Measurements from ENCODE around the gene FBXW5.

Gene FBXW5

DNA sequence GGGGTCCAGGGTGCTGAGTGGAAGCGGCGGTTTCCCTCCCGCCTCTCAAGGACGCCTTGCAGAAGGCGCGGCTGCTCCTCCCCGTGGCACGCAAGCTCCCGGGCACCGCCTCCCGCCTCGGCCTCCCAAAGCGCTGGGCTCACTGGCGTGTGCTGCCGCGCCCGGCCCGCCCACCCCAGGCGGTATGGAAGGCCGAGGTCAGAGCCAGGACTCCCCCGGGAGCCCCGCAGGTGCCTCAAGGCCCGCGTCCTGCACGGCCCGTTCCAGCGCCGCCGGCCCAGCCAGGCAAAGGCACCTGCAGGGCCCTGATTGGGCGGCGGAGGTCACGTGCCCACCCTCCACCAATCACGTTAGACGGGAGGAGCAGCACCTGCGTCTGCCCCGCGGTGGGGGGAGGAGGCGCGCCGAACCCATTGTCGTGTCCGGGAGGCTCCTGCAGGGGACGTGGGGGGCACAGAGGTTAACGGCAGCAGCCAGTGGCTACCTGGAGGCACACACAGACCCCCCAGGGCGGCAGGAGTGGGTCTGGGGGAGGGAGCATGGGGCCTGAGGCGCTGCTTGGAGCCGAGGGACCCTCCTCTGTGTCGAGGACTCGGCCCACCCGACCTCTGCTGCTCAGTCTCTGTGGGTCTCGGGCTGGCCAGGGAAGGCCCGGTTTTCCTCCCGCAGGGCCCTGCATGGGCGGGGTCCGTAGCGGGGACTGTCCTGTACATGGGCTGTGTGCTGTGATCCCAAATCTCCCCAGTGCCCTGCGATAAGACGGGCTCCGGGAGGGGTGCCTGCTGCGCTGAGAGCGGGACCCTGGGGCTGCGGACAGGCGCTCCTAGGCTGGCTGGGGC lies 5.5 kb upstream of the FBXW5 start:
- peak; percentile 91 to 95 for DNase-seq (ENCODE audit: low read depth in 2 of 2)

DNA sequence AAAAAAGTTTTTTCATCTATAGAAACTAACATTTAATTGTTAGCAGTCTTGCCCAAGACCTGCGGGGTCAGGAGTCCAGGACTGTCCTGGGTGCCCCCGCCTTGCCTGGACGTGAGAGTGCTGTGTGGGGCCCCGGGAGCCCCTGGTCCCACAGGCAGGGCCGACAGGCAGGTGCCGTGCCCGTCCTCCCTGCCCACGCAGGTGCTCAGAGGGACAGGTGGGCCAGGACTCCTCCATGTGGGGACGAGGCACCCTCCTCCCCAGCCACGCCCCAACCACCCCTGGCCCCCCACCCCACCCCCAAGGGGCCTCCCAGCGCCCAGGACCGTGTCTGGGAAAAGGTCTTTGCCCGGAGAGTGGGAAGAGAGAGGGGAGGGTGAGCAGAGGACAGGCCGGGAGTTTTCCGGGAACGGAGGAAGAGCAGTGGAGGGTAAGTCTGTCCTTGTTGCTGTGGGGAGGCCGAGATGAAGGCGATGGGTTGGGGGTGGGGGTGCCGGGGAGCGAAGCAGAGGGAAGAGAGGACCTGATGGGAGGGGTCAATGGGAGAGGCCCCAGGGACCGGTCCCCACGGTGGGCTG lies 4.8 kb upstream of the FBXW5 start:
- no peak for DNase-seq (ENCODE audit: low read depth in 2 of 2)

DNA sequence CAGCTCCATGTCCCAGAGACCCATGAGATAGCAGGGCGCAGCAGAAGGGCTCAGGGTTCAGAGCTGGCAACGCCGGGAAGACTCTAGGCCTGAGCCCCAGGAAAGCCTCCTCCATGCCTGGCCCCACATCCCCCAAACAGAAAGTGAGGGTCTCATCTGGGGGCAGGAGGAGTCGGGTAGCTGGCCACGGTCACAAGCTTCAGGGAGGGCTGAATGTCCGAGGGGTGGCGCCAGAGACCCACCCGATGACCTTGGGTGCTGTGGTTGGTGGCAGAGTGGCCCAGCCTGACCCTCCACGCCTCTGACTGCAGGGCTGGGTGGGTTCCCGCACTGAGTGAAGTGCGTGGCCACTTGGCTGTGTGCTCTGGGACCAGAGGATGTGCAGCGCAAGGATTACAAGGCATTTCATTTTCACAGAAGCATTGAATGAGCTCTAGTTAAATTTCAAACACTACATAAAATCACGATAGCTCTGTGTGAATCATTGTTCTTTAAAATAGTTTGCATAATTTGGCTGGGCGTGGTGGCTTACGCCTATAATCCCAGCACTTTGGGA lies 3.5 kb upstream of the FBXW5 start:
- no peak for DNase-seq (ENCODE audit: low read depth in 2 of 2)

DNA sequence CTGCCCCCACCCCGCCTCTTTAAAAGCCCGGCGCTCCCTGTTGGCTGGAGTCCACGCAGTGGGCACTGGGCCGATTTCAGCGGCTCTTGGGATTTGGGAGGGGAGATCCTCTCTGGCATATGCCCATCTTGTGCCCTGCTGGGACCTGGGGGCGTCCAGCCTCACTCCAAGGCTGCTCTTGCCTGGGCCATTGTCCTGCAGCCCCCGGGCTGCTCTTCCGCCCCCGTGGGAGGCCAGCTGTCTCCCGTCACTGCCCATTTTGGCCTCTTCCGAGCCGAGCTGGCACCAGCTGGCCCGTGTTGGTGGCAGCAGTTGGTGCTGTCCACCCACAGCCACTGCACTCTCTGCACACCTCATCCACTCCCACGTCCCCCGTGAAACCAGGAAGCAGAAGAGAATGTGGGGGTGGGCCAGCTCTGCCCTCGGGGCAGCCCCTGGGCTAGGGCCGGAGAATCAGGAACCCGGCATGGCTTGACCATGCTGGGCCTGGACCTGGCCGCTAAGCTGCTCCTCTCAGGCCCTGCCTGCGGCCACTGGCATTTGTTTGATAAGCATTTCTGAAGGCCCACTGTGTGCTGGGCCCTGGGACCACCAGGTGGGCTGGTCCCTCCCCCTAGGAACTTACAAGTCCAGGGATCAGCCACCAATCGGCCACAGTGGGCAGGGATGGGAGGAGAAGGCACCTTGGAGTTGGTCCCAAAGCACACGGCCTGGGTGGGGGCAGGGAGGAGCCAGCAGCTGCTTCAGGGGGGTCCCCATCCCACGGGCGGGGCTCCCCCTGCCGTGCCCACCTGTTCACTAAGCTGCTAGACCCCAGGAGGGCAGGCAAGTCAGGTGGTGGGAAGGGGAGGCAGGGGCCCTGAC lies 2.7 kb upstream of the FBXW5 start:
- no peak for DNase-seq (ENCODE audit: low read depth in 2 of 2)

DNA sequence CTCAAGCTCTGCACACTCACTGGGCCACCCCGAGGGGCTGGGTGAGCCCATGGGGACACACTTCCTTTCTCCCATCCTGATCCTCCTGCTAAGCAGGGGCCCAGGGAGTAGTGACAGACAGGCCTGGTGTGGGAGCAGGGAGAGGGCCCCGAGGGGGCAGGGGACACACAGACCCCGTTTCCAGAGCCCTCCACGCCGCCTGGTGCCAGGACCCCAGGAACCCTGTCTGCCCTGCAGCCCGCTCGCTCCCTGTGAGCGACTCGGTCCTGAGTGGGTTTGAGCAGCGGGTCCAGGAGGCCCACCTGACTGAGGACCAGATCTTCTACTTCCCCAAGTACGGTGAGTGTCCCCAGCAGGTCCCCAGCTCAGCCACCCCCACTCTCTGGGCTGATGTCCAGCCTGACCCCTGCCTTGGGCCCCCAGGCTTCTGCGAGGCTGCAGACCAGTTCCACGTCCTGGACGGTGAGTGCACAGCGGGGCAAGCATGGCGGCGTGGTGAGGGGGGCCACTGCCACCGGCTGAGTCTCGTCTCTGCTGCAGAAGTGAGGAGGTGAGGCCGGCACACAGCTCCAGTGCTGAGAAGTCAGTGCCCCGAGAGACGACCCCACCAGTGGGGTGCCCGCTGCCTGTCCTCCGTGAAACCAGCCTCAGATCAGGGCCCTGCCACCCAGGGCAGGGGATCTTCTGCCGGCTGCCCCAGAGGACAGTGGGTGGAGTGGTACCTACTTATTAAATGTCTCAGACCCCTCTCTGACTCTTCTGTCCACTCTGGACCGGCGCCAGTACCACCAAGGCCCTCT lies 1.9 kb upstream of the FBXW5 start:
- DNase-seq (ENCODE audit: low read depth in 2 of 2) = no peak

DNA sequence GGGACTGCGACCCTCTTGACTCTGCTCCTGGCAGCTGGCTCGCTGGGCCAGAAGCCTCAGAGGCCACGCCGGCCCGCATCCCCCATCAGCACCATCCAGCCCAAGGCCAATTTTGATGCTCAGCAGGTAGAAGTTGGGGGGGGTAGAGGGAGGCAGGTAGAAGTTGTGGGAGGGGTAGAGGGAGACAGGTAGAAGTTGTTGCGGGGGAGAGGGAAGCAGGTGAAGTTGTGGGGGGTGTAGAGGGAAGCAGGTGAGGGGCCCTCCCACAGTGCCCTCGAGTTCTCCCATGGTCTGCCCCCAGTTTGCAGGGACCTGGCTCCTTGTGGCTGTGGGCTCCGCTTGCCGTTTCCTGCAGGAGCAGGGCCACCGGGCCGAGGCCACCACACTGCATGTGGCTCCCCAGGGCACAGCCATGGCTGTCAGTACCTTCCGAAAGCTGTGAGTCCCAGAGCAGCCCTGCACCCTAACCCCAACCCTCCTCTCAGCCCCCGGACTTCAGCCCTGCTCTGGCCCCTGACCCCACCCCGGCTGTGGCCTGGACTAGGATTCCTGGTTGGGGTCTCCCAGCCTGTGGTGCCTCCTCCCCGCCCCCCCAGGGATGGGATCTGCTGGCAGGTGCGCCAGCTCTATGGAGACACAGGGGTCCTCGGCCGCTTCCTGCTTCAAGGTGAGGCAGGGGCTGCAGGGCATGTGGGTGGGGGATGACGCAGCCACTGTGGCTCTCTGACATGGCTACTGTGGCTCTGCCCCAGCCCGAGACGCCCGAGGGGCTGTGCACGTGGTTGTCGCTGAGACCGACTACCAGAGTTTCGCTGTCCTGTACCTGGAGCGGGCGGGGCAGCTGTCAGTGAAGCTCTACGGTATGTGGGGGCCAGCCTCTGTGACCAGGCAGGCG lies 1.0 kb upstream of the FBXW5 start:
- DNase-seq (ENCODE audit: low read depth in 2 of 2) = no peak

DNA sequence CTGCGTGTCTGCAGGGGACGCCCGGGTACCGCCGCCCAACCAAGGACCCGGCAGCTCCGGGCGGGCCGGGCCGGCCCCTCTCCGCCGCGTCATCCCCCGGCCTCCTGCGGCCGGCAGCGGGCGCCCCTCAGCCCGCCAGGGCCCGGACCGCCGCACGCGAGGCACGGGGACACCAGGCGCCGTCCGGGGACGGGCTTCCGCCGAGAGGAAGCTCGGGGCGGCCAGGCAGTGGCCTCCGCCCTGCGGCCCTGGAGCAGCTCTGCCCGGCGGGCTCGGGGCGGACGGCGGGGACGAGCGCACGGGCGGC lies 373 bp downstream of the FBXW5 start:
- no peak for DNase-seq (ENCODE audit: low read depth in 2 of 2)

DNA sequence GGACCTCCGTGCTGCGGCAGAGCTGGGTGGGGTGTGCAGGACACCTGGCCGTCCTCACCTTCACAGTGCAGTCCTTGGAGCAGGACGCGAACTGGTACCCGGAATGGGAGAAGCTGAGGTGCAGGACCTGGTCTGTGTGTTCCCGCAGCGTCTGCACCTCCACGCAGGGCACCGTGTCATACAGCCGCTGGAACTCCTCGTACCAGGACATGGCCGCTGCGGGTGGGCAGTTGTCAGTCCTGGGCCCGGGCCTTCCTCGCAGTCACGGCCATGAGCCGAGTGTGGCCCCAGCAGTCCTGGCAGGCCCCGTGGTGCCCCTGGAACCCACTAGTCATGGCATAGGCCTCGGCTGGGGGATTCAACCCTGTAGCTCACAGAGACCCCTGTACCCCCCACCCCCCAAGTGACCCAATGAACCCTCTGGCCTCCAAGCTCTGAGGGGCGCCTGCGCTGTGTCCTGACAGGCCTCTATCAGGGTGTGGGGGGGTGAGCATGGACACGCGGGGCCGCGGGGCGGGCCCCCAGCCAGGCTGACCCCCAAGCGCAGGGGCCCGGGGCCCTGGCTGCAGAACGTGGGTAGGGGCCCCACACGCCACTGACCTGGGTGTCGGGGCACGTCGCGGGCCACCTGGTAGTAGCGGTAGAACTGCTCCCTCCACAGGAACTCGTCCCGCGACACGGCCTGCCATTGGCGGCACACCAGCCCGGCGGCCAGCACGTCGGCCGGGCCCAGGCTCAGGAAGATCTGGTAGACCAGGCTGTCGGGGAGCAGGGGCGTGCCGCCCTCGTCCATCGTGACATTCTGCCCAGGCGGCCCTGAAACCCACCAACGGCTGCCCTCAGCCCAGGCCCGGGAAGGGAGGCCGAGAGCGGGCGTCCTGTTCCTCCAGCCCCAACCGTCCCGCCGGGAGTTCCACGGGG lies 987 bp downstream of the FBXW5 start:
- peak in 1 of 2 donors; percentile 24 for DNase-seq (ENCODE audit: low read depth in 2 of 2)

DNA sequence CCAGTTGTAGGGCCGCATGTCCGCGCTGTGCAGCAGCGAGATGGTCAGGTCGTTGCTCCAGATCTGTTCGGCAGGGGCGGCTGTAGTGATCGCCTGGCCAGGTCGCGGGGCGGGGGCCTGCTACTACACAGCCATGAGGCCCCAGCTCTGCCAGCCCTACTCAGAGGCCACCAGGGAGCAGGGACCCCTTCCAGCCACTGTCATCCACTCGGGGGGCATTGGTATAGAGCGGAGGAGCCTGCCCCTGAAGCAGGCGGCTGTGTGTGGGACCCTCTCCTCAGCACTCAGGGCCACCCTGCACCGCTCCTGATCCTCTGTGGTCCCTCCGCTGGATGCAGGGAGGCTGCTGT lies 1.7 kb downstream of the FBXW5 start:
- DNase-seq (ENCODE audit: low read depth in 2 of 2) = no peak

DNA sequence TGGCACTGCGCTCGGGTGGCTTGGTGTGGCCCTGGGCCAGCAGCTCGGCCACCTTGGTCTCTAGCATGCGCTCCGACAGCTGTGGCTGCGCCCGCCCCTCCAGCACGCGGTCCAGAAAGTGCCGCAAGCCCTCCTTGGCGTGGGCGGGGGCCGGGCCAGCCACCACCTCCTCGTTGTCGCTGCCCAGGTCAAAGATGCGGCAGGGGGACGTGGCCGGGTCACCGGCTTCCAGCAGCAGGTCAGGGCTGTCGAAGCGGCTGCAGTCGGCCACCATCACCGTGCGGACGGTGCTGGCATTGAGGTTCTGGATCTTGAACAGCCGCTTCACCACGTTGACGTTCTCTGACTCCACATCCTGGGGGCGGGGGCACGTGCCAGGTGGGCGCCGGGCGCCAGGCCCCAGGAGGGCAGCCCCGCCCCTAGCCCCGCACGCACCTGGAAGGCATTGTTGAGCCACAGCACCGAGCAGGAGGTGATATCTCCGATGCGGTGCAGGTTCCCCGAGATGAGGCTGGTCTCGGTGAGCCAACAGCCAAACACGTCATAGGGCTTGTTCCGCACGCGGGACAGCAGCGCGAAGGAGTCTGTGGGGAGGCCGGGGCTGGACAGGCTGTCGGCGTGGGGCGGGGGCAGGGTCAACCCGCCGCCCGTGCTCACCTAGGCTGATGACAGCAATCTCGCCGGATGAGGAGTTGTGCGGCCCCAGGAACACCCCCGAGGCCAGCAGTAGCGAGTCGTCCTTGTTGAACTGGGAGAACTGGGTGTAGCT lies 2.2 kb downstream of the FBXW5 start:
- DNase-seq (ENCODE audit: low read depth in 2 of 2) = no peak

DNA sequence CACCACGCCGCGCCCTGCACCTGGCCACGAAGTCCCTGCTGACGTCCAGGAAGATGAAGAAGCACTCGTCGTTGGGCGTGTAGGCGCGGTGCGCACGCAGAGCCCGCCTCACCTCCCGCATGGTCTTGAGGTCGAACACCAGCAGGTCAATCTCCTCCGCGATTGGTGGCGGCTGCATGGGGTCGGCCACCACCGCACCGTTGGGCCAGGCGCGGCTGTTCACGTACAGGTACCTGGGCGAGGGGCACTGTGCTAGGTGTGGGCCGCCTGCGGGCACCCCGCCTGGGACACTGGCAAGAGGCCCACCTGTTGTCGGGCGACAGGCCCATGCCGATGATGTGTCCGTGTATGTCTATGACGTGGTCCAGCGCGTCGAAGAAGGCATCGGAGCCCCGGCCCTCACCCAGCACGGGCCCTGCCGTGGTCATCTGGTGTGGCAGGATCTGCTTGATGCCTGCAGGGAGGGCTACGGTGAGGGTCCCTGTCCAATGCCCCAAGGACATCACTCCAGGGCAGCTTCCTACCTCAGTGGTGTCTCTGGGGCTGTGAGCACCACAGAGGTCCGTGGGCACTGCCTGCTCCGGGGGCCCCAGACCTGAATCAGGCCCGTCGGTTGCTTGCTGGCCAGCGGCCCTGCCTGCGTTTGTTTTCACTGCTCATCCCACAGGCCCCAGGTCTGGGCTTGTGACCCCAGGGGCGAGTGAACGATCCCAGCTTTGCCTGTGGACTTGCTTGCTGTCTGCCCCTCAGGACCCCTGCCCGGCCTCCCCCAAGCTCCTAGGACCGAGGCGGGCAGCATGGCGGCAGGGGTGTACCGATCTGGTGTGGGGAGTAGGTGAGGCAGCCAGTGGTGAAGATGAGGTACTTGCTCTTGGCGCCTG lies 3.1 kb downstream of the FBXW5 start:
- DNase-seq (ENCODE audit: low read depth in 2 of 2) = no peak

DNA sequence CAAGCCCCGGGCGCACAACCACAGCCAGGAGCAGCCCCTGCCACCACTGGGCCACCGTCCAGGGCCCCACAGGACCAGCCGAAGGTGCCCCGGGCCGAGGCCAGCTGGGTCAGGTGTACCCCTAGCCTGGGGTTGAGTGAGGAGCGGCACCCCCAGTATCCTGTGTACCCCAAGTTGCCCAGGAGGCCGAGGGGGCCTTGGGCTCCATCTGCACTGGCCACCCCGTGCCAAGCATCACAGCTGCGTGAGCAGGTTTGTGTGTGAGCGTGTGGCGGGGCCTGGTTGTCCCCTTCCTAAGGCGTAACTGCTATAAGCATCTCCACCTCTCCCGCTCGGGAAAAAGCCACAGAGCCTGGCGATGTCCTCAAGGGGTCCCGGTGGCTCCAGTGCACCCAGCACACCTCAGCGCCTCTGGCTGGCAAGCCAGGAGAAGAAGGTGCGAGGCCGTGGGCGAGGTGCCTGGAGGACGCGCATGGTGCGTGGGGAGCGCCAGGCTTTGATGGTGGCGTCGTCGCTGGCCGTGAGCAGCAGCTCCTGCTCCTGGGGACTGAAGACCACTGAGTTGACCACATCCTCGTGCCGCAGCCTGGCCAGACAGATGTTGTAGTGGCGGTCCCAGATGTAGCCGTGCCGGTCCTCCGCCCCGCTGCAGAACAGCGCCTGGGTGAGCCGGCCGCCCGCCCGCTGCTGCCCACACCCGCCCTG lies 3.9 kb downstream of the FBXW5 start:
- no peak for DNase-seq (ENCODE audit: low read depth in 2 of 2)

DNA sequence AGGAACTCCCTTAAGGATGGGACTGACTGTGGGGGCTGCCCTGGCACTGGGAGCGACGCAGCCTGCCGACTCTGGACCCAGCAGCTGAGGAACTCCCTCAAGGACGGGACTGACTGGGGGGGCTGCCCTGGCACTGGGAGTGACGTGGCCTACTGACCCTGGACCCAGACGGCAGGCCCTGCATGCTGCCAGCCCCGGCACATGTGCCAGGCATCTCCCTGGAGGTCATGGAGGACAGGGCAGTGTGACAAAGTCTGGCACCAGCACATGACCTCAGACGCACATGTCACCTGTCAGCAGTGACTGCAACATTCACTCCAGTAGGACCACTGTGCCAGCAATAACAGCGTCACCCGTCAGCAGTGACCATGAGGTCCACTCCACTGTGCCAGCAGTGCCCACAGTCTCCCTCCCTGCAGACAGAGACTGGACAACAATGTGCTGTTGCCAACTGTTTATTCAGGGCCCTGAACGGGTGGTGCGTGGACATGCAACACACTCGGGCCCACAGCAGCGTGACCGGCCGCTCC lies 4.5 kb downstream of the FBXW5 start:
- DNase-seq (ENCODE audit: low read depth in 2 of 2) = no peak

DNA sequence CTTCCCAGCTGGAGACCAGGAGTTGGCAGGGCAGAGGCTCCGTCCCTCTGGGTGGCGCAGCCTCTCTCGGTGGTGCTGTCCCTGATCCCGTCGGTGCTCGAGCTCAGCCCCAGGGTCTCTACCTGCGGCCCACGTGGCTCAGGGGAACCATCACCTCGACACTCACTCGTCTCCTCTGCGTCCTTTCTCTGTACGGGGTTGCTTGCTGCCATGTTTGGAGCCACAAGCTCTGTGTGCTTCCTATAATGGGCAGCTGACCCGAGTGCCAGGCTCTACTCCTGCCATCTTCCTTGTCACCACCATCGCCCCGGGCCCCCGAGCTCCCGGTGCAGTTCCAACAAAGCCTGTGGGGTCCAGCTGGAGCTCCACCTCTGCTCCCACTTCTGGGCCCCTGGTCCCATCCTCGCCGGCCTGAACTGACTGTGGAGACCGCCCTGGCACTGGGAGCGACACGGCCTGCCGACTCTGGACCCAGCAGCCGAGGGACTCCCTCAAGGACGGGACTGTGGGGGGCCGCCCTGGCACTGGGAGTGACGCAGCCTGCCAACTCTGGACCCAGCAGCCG lies 5.0 kb downstream of the FBXW5 start:
- no peak for DNase-seq (ENCODE audit: low read depth in 2 of 2)

DNA sequence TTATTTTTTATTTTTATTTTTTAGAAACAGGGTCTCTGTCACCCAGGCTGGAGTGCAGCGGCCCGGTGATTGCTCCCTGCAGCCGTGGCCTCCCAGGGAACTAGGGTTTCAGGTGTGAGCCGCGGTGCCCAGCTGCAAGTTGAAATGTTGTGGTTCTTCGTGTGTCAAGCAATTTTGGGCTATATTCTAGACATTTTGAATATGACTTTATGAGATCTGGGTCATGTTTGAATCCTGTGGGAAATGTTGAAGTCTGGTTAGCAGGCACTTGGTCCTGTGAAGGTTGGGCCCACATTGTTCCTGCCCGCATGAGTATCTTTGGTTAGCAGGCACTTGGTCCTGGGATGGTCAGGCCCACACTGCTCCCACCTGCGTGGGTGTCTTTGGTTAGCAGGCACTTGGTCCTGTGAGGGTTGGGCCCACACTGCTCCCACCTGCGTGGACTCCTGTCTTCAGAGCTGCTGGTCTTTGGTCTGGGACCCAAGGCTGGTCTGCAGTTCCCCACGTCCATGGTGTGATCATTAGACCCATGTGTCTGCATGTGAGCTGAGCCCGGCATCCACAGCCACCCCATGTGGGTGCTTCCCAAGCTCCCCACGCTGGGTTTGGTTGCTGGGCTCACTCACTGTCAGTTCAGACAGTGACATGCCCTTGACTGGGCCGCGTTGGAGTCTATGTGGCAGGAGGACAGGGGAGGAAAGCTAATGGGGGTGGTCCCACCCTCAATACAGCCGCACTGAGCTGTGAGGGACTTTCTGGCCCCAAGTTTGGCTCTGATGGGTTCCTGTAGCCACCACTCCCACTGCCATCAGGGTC lies 7.1 kb downstream of the FBXW5 start:
- DNase-seq (ENCODE audit: low read depth in 2 of 2) = no peak

DNA sequence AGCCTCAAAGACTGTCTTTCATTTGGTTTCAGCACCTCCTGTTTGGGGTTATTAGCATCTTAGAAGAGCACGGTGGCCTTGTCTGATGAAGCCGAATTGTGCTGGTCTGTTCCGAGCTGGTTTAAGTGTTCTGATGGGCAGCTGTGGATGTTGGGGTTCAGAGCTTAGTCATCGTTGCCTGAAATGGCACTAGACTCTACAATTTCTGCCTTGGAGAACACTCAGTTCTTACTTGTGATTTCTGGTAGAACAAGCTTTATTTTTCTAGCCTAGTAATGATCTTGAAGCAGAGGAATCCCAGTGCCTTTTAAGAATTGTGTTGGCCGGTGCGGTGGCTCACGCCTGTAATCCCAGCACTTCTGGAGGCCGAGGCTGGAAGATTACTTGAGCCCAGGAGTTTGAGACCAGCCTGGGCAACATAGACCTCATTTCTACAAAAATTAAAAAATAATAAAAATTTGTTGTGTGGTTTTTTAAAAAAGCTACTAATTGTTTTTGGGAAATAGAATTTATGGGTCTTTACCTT lies 7.8 kb downstream of the FBXW5 start:
- DNase-seq (ENCODE audit: low read depth in 2 of 2) = no peak

All from stimulated activated CD4-positive, alpha-beta T cell treated with anti-CD3 and anti-CD28 coated beads, Interleukin-15, amount 100 ng/mL, for 48 hours (primary cell).